ENCODE results near the gene SOX10.

The SOX10 gene

GRCh38 chr22:37983860-37984791, at the start of gene SOX10:
Gene SOX10, minus strand, starts transcription at chr22:37984555. Its CDS starts 771 bp downstream, at chr22:37983784.
- no peak for DNase-seq (ENCODE audit: low spot score)

- DNase-seq (ENCODE audit: low spot score) = no peak
These were observed 49.3 kb upstream of the SOX10 start for GRCh38 chr22:38033522-38034277.

DNA sequence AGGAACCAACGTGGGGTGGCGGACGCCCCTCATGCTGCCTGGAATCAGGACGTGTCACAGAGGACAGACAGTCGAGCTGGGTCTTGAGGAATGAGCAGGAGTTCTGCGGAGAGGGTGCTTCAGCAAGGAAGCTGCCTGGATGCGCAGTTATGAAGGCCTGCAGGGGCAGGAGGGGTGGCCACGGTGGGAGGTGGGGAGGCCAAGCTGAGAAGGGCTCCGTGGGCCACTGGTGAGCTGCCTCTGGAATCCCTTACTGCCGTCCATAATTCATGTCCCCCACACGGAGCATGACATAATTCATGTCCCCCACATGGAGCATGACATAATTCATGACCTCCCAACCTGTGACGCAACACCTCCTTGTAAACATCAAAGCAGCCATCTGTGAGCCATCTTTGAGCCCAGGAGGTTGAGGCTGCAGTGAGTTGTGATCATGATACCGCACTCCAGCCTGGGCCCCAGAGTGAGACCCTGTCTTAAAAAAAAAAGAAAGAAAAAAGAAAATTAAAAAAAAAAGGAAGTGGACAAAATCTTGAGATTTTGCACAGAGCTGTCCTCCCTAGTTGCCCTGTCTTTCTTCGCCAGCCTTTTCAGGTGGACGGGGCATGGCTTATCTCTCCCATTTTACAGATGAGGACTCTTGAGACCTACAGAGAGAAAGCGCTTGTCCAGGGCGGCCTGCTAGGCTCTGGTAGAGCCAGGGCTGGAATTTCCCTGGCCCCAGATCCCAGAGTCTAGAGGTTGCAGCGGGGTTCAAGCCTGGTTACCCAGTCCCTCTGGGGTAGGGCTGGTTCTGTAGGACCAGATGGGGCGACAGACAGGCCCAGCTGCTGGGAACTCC, 48.5 kb upstream of the SOX10 start:
- no peak for DNase-seq (ENCODE audit: low spot score)

DNA sequence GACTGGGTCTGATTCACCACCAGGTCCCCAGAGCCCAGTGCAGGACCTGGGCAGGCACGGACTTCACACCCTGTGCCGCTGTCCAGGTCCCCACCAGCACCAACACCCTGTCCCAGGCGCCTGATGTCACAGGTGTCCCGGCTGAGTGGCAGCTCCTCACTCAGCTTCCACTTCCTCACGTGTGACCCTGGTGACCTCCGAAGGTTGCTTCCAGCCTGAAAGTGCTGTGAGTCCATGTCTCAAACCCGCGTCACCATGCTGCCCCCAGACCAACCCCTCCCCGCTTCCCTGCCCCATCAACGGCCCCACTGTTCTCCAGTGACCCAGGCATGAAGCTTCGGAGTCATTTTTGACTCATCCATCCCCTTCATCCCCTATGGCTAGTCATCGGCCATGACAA, 47.1 kb upstream of the SOX10 start:
- DNase-seq (ENCODE audit: low spot score) = no peak

DNA sequence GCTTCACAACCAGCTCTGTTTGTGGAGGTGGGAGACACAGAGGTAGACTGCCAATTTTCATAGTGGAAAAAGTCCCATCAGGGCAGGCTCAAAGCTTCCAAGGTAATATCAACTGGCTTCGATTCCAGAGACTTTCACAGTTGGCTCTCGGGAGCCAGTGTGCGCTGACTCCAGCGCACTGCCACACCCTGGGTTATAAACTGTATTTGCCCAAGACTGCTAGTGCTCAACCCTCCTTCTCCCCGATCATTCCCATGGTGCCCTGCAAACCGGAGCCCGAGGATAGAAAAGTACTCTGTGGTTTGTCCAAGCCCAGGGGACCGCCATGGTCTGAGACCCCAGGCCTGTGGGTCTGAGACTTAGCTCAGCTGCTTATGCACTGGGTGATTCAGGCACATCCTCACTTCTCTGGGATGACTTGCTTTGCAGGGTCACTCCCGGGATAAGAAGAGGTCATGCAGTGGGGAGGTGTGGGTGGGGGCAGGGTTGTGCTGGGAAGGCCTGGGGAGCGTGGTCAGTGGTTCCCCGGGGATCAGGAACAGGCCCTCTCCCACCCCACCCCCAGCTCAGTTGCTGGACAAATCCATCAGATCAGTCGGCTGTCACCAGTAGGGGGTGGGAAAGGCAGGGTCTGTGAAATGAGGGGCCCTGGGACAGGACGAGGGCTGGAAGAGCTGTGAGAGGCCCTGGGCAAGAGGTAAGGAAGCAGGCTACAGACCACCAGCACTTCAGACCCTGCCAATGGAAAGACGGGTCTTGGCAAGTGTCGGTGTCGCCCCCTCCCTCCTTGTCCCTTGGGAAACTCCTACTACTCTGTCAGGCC, 46.2 kb upstream of the SOX10 start:
- no peak for DNase-seq (ENCODE audit: low spot score)

DNA sequence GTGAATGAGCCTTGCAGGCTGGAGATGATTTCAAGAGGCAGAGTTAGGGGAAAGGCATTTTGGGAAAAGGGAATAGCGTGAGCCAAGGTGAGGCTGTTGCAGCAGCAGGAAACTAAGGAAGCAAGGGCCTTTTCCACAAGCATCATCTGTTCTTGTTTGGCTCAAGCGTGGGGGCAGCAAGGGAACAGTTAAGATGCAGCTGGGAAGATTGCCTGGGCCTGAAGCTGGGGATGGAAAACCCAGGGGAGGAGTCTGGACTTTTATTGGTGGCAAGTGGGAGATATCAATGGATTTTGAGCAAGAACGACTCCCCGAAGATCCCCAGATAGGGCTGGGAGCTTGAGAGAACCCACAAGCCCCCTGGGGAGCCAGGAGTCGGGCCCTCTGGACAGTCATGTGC, 45.5 kb upstream of the SOX10 start:
- no peak for DNase-seq (ENCODE audit: low spot score)

- no peak for DNase-seq (ENCODE audit: low spot score)
These were observed 45.0 kb upstream of the SOX10 start for GRCh38 chr22:38029370-38029769.

DNA sequence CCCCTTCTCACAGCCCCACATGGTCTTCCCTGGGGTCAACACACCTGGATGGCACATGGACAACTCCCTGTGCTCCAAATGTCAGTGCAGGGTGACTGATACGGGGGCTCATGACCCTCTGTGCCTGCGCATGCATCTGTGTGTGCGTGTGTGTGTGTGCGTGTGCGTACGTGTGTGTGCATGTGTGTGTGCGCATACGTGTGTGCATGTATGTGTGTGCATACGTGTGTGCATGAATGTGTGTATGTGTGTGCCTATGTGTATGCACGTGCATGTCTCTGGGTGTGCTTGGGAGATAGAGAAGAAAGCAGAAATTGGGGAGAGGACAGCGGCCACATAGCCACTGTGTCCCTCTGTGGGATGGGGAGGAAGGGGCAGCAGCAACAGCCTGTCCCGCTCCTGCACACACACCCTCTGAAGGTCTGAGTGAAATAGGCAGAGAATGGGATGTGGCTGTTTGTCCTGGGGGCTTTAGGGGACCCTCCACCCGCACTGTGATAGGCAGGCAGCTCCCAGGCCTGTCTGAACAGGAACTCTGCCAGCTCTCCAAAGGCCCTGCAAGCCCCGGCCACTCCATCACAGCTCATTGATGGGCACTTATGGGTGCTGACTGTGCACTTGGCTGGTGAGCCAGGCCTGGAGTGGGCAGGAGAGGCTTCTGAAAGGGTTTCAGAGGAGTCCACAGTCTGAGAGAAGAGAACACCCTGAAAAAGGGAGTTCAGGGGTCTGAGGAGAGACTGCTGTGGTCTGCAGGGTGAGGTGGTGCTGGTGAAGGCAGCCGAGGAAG, 44.2 kb upstream of the SOX10 start:
- no peak for DNase-seq (ENCODE audit: low spot score)

DNA sequence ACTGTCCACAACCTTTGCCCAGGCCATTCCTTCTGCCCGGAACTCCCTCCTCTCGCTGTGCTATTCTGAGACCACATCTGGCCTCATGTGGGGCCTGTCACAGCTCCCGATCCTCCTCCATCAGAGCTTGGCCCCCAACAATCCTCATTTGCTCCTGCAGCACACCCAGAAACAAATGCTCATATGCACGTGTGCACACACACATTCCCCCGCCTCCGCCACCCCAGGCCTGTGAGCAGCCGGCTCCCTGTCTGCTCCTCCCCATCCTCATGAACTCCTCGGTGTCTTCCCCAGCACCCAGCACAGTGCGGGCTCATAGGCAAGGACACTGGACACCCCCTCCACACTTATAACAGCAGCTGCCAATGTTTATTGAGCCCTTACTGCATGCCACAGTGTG, 43.1 kb upstream of the SOX10 start:
- DNase-seq (ENCODE audit: low spot score) = no peak

GRCh38 chr22:38026130-38027111, 42.1 kb upstream of the SOX10 start:
- no peak for DNase-seq (ENCODE audit: low spot score)

- no peak for DNase-seq (ENCODE audit: low spot score)
These were observed 41.2 kb upstream of the SOX10 start for GRCh38 chr22:38025514-38025913.

DNA sequence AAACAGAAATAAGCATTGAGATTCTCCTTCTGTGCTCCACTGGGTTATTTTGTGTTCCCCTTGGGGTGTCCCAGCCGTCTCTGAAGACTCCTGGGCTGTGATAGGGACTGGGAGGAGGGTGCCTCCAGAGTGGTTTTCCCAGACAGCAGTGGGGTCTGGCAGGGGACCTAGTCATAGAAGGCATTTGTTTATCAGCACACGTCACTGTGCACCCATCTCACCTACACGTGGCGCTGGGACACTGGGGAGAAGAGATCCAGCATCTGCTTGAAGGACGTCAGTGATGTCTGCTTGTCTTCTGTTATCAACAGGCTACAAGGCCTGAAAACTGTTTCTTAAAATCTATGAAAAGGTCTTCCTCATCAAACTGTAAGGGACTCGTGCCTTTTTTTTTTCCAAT, 38.7 kb upstream of the SOX10 start:
- no peak for DNase-seq (ENCODE audit: low spot score)

GRCh38 chr22:38021206-38021605, 36.9 kb upstream of the SOX10 start:
- no peak for DNase-seq (ENCODE audit: low spot score)

GRCh38 chr22:38018938-38019827, 34.8 kb upstream of the SOX10 start:
- no peak for DNase-seq (ENCODE audit: low spot score)

- no peak for DNase-seq (ENCODE audit: low spot score)
These were observed 33.9 kb upstream of the SOX10 start for GRCh38 chr22:38017939-38018885.

- no peak for DNase-seq (ENCODE audit: low spot score)
These were observed 33.0 kb upstream of the SOX10 start for GRCh38 chr22:38017272-38017920.
